ENCODE results near the gene MEGF11. TPM values are rescaled to one million over a fixed set of nuclear protein-coding genes. Genes with fewer than 3 reads are reported as not detected.

Gene MEGF11
- total RNA-seq, 1 experiment from 2014 or later, result 2.3 TPM

GRCh38 chr15:66023311-66023972 is 230.1 kb downstream of the MEGF11 start:
- RAD21 ChIA-PET (ENCODE audit: low non-redundant PET in 1 of 2, low total read pairs in 2 of 2, uncharacterized antibody in 2 of 2, unreplicated experiment in 2 of 2), result no interaction called here
- no peak overlapping the region for H3K27ac ChIP-seq (ENCODE audit: low read depth, low read length)
- TF ChIP-seq SP1 (IDR thresholded peaks at IDR 0.05; ENCODE audit: low read depth), result no peak
- no peak for TF ChIP-seq CTCF (IDR thresholded peaks at IDR 0.05 in 2 of 3, conservative IDR thresholded peaks at IDR 0.05 in 1 of 3; ENCODE audit: borderline replicate concordance in 1 of 3, insufficient read depth in 1 of 3, low read depth in 2 of 3, low read length in 2 of 3)
- no peak for TF ChIP-seq ZFX (IDR thresholded peaks at IDR 0.05)
- TF ChIP-seq CEBPB (IDR thresholded peaks at IDR 0.05; ENCODE audit: low read depth), result no peak
- TF ChIP-seq JUND (IDR thresholded peaks at IDR 0.05), result no peak
- no peak for TF ChIP-seq ZBTB33 (IDR thresholded peaks at IDR 0.05; ENCODE audit: extremely low read depth, insufficient replicate concordance, low read length)
- TF ChIP-seq SRF (IDR thresholded peaks at IDR 0.05; ENCODE audit: low read depth), result no peak
- TF ChIP-seq ELF1 (IDR thresholded peaks at IDR 0.05; ENCODE audit: borderline replicate concordance, low read depth), result no peak
- no peak for TF ChIP-seq TCF7L2 (IDR thresholded peaks at IDR 0.05; ENCODE audit: borderline replicate concordance, extremely low read depth, insufficient read depth, insufficient read length)
- TF ChIP-seq FOSL1 (IDR thresholded peaks at IDR 0.05; ENCODE audit: low read depth), result no peak
- TF ChIP-seq MAX (IDR thresholded peaks at IDR 0.05), result no peak
- no peak for TF ChIP-seq ATF3 (IDR thresholded peaks at IDR 0.05)
- H3K9ac ChIP-seq (ENCODE audit: low read length), result no peak overlapping the region
- no TSS peak for BruUV-seq (replicated peaks)
- no peak overlapping the region for H2AFZ ChIP-seq (ENCODE audit: low read depth, low read length, poor library complexity, severe bottlenecking)
- no peak overlapping the region for H3K4me3 ChIP-seq (replicated peaks in 1 of 2; ENCODE audit: low read depth in 1 of 2, low read length in 2 of 2)
- H3K9me3 ChIP-seq (ENCODE audit: control insufficient read depth in 1 of 2, insufficient read depth in 1 of 2, low read depth in 1 of 2, low read length in 2 of 2), result no peaks in the 10 kb centered on the region
- H4K20me1 ChIP-seq (ENCODE audit: insufficient read depth), result no peaks in the 10 kb centered on the region
- H3K36me3 ChIP-seq (ENCODE audit: control insufficient read depth in 1 of 2, insufficient read depth in 2 of 2, low read length in 2 of 2), result no peaks in the 10 kb centered on the region
- ATAC-seq (no peak), DNase-seq (ENCODE audit: low read depth, low spot score) (no peak)
- intact Hi-C loops (cut with micrococcal nuclease), result no loop called here
- peaks cover 12 to 34% of the 10 kb centered on the region in 2 experiments for H3K4me1 ChIP-seq (ENCODE audit: control insufficient read depth in 1 of 2, insufficient read depth in 2 of 2, low read length in 2 of 2)
- CTCF ChIA-PET, result no interaction called here
- no peaks in the 10 kb centered on the region for H3K79me2 ChIP-seq (ENCODE audit: insufficient read depth, low read length)
- no peaks in the 10 kb centered on the region for H3K27me3 ChIP-seq (ENCODE audit: insufficient read depth, low read length)
- H3K4me2 ChIP-seq (ENCODE audit: low read length), result no peak overlapping the region
- POLR2A ChIA-PET, result no interaction called here
- no peaks in the 10 kb centered on the region for H3K9me2 ChIP-seq (ENCODE audit: insufficient read depth)
